ENCODE data around the gene RPL3.

Gene RPL3

GRCh38 chr22:39282645-39283321 lies 36.6 kb downstream of the RPL3 start:
- no peak for DNase-seq (ENCODE audit: low read depth)

GRCh38 chr22:39281126-39281525 lies 38.3 kb downstream of the RPL3 start:
- no peak for DNase-seq (ENCODE audit: low read depth)

- no peak for DNase-seq (ENCODE audit: low read depth)
Observed at GRCh38 chr22:39280250-39280649, 39.2 kb downstream of the RPL3 start.

GRCh38 chr22:39279170-39279850 lies 40.1 kb downstream of the RPL3 start:
- DNase-seq (ENCODE audit: low read depth) = no peak

GRCh38 chr22:39278040-39278439 lies 41.4 kb downstream of the RPL3 start:
- DNase-seq (ENCODE audit: low read depth) = no peak

GRCh38 chr22:39277142-39277607 lies 42.2 kb downstream of the RPL3 start:
- no peak for DNase-seq (ENCODE audit: low read depth)

- DNase-seq (ENCODE audit: low read depth) = no peak
Observed at GRCh38 chr22:39276440-39277141, 42.8 kb downstream of the RPL3 start.

GRCh38 chr22:39275814-39276439 lies 43.5 kb downstream of the RPL3 start:
- no peak for DNase-seq (ENCODE audit: low read depth)

GRCh38 chr22:39273950-39274887 lies 45.2 kb downstream of the RPL3 start:
- DNase-seq (ENCODE audit: low read depth) = no peak

- DNase-seq (ENCODE audit: low read depth) = no peak
Observed at GRCh38 chr22:39270792-39271191, 48.6 kb downstream of the RPL3 start.

GRCh38 chr22:39270280-39270679 lies 49.1 kb downstream of the RPL3 start:
- DNase-seq (ENCODE audit: low read depth) = no peak

- no peak for DNase-seq (ENCODE audit: low read depth)
Observed at GRCh38 chr22:39269095-39269790, 50.2 kb downstream of the RPL3 start.

- DNase-seq (ENCODE audit: low read depth) = no peak
Observed at GRCh38 chr22:39268645-39269044, 50.8 kb downstream of the RPL3 start.

- no peak for DNase-seq (ENCODE audit: low read depth)
Observed at GRCh38 chr22:39267974-39268373, 51.4 kb downstream of the RPL3 start.

GRCh38 chr22:39266398-39267030 lies 52.9 kb downstream of the RPL3 start:
- no peak for DNase-seq (ENCODE audit: low read depth)

GRCh38 chr22:39265143-39265886 lies 54.1 kb downstream of the RPL3 start:
- no peak for DNase-seq (ENCODE audit: low read depth)

GRCh38 chr22:39264349-39265038 lies 54.9 kb downstream of the RPL3 start:
- no peak for DNase-seq (ENCODE audit: low read depth)

GRCh38 chr22:39263626-39264348 lies 55.6 kb downstream of the RPL3 start:
- no peak for DNase-seq (ENCODE audit: low read depth)
